Limb (tissue), 2 donors: ENCODE results near the gene NINJ2.
A peak's percentile ranks its signal among the peaks of the same experiment; 100 is the strongest.

Experiments used
- DNase-seq, 2 donors: peaks; one replicate each; pipeline ENCODE4 v3.0.0-alpha.2; 2016; ENCODE audit errors: extremely low spot score in 2 of 2

The NINJ2 gene

GRCh38 chr12:553216-554000, 109.8 kb downstream of the NINJ2 start:
- no peak for DNase-seq

- no peak for DNase-seq
These were observed 110.8 kb downstream of the NINJ2 start for GRCh38 chr12:552466-552865.

GRCh38 chr12:550473-551260, 112.6 kb downstream of the NINJ2 start:
- no peak for DNase-seq

- DNase-seq: no peak
These were observed 113.7 kb downstream of the NINJ2 start for GRCh38 chr12:549476-550082.

- no peak for DNase-seq
These were observed 115.3 kb downstream of the NINJ2 start for GRCh38 chr12:547883-548470.

- peak; percentile 48 to 84 for DNase-seq
These were observed 116.1 kb downstream of the NINJ2 start for GRCh38 chr12:546920-547845.

- DNase-seq: no peak
These were observed 116.9 kb downstream of the NINJ2 start for GRCh38 chr12:546265-546919.

GRCh38 chr12:545835-546234, 117.4 kb downstream of the NINJ2 start:
- no peak for DNase-seq

- no peak for DNase-seq
These were observed 118.2 kb downstream of the NINJ2 start for GRCh38 chr12:544941-545635.

- DNase-seq: no peak
These were observed 119.1 kb downstream of the NINJ2 start for GRCh38 chr12:544142-544541.

GRCh38 chr12:543114-543451, 120.2 kb downstream of the NINJ2 start:
- DNase-seq: no peak

GRCh38 chr12:542395-543113, 120.7 kb downstream of the NINJ2 start:
- peak; percentile 64 to 65 for DNase-seq

GRCh38 chr12:541676-542324, 121.4 kb downstream of the NINJ2 start:
- no peak for DNase-seq

- no peak for DNase-seq
These were observed 123.5 kb downstream of the NINJ2 start for GRCh38 chr12:539540-540310.

- DNase-seq: peak in 1 of 2 donors; percentile 20
These were observed 124.3 kb downstream of the NINJ2 start for GRCh38 chr12:538731-539539.

- no peak for DNase-seq
These were observed 125.5 kb downstream of the NINJ2 start for GRCh38 chr12:537772-538171.

GRCh38 chr12:536751-537245, 126.4 kb downstream of the NINJ2 start:
- DNase-seq: no peak
